ENCODE results near the gene HSD17B8.

HSD17B8 gene

DNA sequence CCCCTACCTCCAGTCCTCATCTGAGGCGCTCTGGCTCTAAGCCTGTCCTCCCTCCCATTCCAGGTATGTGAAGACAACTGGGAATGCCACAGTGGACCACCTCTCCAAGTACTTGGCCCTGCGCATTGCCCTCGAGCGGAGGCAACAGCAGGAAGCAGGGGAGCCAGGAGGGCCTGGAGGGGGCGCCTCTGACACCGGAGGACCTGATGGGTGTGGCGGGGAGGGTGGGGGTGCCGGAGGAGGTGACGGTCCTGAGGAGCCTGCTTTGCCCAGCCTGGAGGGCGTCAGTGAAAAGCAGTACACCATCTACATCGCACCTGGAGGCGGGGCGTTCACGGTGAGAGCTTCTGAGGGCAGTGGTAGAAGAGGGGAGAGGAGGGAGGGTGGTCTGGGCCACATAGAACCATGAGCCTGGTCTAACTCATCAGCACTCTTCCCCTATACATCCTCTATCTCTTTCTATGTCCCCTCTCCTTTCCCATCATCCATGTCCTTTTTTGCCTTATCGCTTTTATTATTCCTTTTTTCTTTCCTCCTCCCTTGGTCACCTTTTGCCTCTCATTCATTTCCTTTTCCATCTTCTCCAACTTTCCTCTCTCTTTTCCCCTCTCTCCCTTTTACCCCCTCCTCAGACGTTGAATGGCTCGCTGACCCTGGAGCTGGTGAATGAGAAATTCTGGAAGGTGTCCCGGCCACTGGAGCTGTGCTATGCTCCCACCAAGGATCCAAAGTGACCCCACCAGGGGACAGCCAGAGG lies 7.4 kb downstream of the HSD17B8 start:
- peaks cover 13% of the 10 kb centered on the region; the same call in 1 of the 2 replicates for H3K79me2 ChIP-seq (ENCODE audit: insufficient read depth, low read length)
- H3K27ac ChIP-seq (ENCODE audit: low read length) = no peak overlapping the region
- H3K36me3 ChIP-seq (ENCODE audit: insufficient read depth, low read length) = peaks cover 13% of the 10 kb centered on the region
- no peak for DNase-seq
- no peak overlapping the region for H3K9ac ChIP-seq (ENCODE audit: low read depth, low read length)
- ATAC-seq (ENCODE audit: insufficient read depth, low read depth) = no peak
- H4K20me1 ChIP-seq (ENCODE audit: insufficient read depth, low read length) = peaks cover 10% of the 10 kb centered on the region; the same call in 1 of the 2 replicates
- H3K4me3 ChIP-seq (ENCODE audit: low read depth in 1 of 2, low read length in 2 of 2) = no peak overlapping the region
- TF ChIP-seq EZH2 (IDR thresholded peaks at IDR 0.05; ENCODE audit: borderline replicate concordance, low read depth, low read length, severe bottlenecking) (no peak), CTCF (IDR thresholded peaks at IDR 0.05; ENCODE audit: borderline replicate concordance, extremely low read depth, low read length, poor library complexity, severe bottlenecking) (no peak)
- H3K4me1 ChIP-seq (ENCODE audit: insufficient read depth, low read length) = peaks cover 33% of the 10 kb centered on the region
- H3K9me3 ChIP-seq (ENCODE audit: insufficient read depth, low read length, severe bottlenecking) = no peaks in the 10 kb centered on the region
- no peak overlapping the region for H3K4me2 ChIP-seq (ENCODE audit: insufficient read depth, low read length)
- no peak overlapping the region for H2AFZ ChIP-seq (ENCODE audit: low read depth, low read length)
- H3K27me3 ChIP-seq (ENCODE audit: insufficient read depth, low read length, poor library complexity) = peaks cover 35% of the 10 kb centered on the region

DNA sequence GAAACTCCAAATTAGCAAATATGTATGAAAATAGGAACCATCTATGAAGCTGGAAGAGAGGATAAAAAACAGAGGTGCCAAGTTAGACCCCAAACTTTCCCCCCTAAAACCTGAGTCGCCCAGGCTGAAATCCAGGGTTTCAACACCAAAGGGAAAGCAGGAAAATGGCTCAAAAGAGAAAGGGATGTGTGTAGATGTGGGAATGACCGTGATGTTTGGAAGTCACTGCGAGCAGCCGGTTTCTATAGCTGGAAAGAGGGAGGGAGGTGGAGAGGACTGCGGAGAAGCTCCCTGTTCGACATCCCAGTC lies 8.4 kb downstream of the HSD17B8 start:
- Histone ChIP-seq H3K4me3 (ENCODE audit: low read depth in 1 of 2, low read length in 2 of 2) (no peak overlapping the region), H3K4me2 (ENCODE audit: insufficient read depth, low read length) (peak overlapping the region; percentile 31; the same call in 1 of the 2 replicates), H3K27me3 (ENCODE audit: insufficient read depth, low read length, poor library complexity) (peaks cover 35% of the 10 kb centered on the region), H3K36me3 (ENCODE audit: insufficient read depth, low read length) (peaks cover 13% of the 10 kb centered on the region), H2AFZ (ENCODE audit: low read depth, low read length) (no peak overlapping the region), H4K20me1 (ENCODE audit: insufficient read depth, low read length) (peaks cover 10% of the 10 kb centered on the region; the same call in 1 of the 2 replicates), H3K27ac (ENCODE audit: low read length) (no peak overlapping the region), H3K9me3 (ENCODE audit: insufficient read depth, low read length, severe bottlenecking) (no peaks in the 10 kb centered on the region), H3K9ac (ENCODE audit: low read depth, low read length) (peak overlapping the region; percentile 16; the same call in 1 of the 2 replicates), H3K4me1 (ENCODE audit: insufficient read depth, low read length) (peaks cover 27% of the 10 kb centered on the region), H3K79me2 (ENCODE audit: insufficient read depth, low read length) (peaks cover 9% of the 10 kb centered on the region; the same call in 1 of the 2 replicates)
- TF ChIP-seq CTCF (IDR thresholded peaks at IDR 0.05; ENCODE audit: borderline replicate concordance, extremely low read depth, low read length, poor library complexity, severe bottlenecking) = no peak
- no peak for TF ChIP-seq EZH2 (IDR thresholded peaks at IDR 0.05; ENCODE audit: borderline replicate concordance, low read depth, low read length, severe bottlenecking)
- ATAC-seq (ENCODE audit: insufficient read depth, low read depth) = no peak
- no peak for DNase-seq

GRCh38 chr6:33213166-33213988 lies 8.9 kb downstream of the HSD17B8 start:
- H3K27ac ChIP-seq (ENCODE audit: low read length) = no peak overlapping the region
- no peak overlapping the region for H3K4me3 ChIP-seq (ENCODE audit: low read depth in 1 of 2, low read length in 2 of 2)
- peak overlapping the region; percentile 31; the same call in 1 of the 2 replicates for H3K4me2 ChIP-seq (ENCODE audit: insufficient read depth, low read length)
- H3K36me3 ChIP-seq (ENCODE audit: insufficient read depth, low read length) = peaks cover 13% of the 10 kb centered on the region
- peaks cover 10% of the 10 kb centered on the region; the same call in 1 of the 2 replicates for H4K20me1 ChIP-seq (ENCODE audit: insufficient read depth, low read length)
- no peaks in the 10 kb centered on the region for H3K9me3 ChIP-seq (ENCODE audit: insufficient read depth, low read length, severe bottlenecking)
- no peak for TF ChIP-seq CTCF (IDR thresholded peaks at IDR 0.05; ENCODE audit: borderline replicate concordance, extremely low read depth, low read length, poor library complexity, severe bottlenecking)
- TF ChIP-seq EZH2 (IDR thresholded peaks at IDR 0.05; ENCODE audit: borderline replicate concordance, low read depth, low read length, severe bottlenecking) = no peak
- no peak overlapping the region for H2AFZ ChIP-seq (ENCODE audit: low read depth, low read length)
- peaks cover 35% of the 10 kb centered on the region for H3K27me3 ChIP-seq (ENCODE audit: insufficient read depth, low read length, poor library complexity)
- H3K4me1 ChIP-seq (ENCODE audit: insufficient read depth, low read length) = peaks cover 26% of the 10 kb centered on the region
- ATAC-seq (ENCODE audit: insufficient read depth, low read depth) (peak; percentile 18; the same call in 1 of the 3 replicates), DNase-seq (no peak)
- H3K79me2 ChIP-seq (ENCODE audit: insufficient read depth, low read length) = 0 out of 2 replicates have a peak, but pooled peaks cover 5% of the 10 kb centered on the region
- H3K9ac ChIP-seq (ENCODE audit: low read depth, low read length) = peak overlapping the region; percentile 16; the same call in 1 of the 2 replicates

Data from DND-41 (cell line).